Fibroblast of lung (primary cell): ENCODE data around the gene VMO1. TPM values are rescaled to one million over a fixed set of nuclear protein-coding genes. Genes with fewer than 3 reads are reported as not detected.

Experiments used
- DNase-seq, 2 donors: peaks; one replicate each; pipeline versions ENCODE4 v3.0.0 to v3.0.0-alpha.2; 2010; ENCODE audit warnings: low read depth in 2 of 2
- H2AFZ ChIP-seq: 2 replicates; pipeline ENCODE4 v1.5.1; 2012; ENCODE audit warnings: low read length, control low read depth, inconsistent platforms
- H3K27ac ChIP-seq: 2 replicates; pipeline ENCODE4 v1.5.1; 2011; ENCODE audit warnings: low read length, control low read depth; ENCODE audit not compliant: insufficient read depth
- H3K27me3 ChIP-seq: 2 replicates; pipeline ENCODE4 v1.5.1; 2011; ENCODE audit warnings: mild to moderate bottlenecking, low read length; ENCODE audit not compliant: control insufficient read depth, insufficient read depth
- H3K36me3 ChIP-seq: 2 replicates; pipeline ENCODE4 v1.5.1; 2011; ENCODE audit warnings: low read length; ENCODE audit not compliant: control insufficient read depth, insufficient read depth
- H3K4me1 ChIP-seq: 2 replicates; pipeline ENCODE4 v1.5.1; 2011; ENCODE audit warnings: low read length; ENCODE audit not compliant: control insufficient read depth, insufficient read depth; ENCODE audit errors: extremely low read depth
- H3K4me2 ChIP-seq: 2 replicates; pipeline ENCODE4 v1.5.1; 2011; ENCODE audit warnings: low read length, control low read depth; ENCODE audit not compliant: insufficient read depth; ENCODE audit errors: extremely low read depth
- H3K4me3 ChIP-seq, 4 experiments: fragments of 200-600 bp in 1 of 4; sonication (generic) in 1 of 4; replicated peaks in 1 of 4; 2 replicates each; pipeline ENCODE4 v1.5.1; 2011 to 2016; ENCODE audit warnings: low read length in 4 of 4, low read depth in 3 of 4, mild to moderate bottlenecking in 3 of 4, control low read depth in 2 of 4, inconsistent platforms in 1 of 4, mixed read lengths in 1 of 4; ENCODE audit not compliant: insufficient read depth in 1 of 4; ENCODE audit errors: control extremely low read depth in 1 of 4
- H3K79me2 ChIP-seq: 2 replicates; pipeline ENCODE4 v1.5.1; 2012; ENCODE audit warnings: mild to moderate bottlenecking, low read length, inconsistent platforms; ENCODE audit not compliant: control insufficient read depth, insufficient read depth
- H3K9ac ChIP-seq: 2 replicates; pipeline ENCODE4 v1.5.1; 2011; ENCODE audit warnings: mild to moderate bottlenecking, low read length, control low read depth; ENCODE audit not compliant: insufficient read depth
- H3K9me3 ChIP-seq: 2 replicates; pipeline ENCODE4 v1.5.1; 2012; ENCODE audit warnings: low read depth, low read length; ENCODE audit not compliant: control insufficient read depth, insufficient read depth
- H4K20me1 ChIP-seq: 2 replicates; pipeline ENCODE4 v1.5.1; 2011; ENCODE audit warnings: low read length; ENCODE audit not compliant: control insufficient read depth, insufficient read depth; ENCODE audit errors: extremely low read depth
- EZH2 ChIP-seq: IDR thresholded peaks from 2 replicates; pipeline ENCODE4 v1.5.1; 2012; ENCODE audit warnings: low read length, control low read depth, mild to moderate bottlenecking; ENCODE audit errors: missing control alignments
- polyA plus RNA-seq, 2 donors: library from polyadenylated mRNA; depleted of rRNA in 1 of 2; stranded (reverse) in 1 of 2; unstranded in 1 of 2; fragments of >200 nt; gene quantifications; 2 replicates each; pipeline ENCODE4 v1.2.1, GENCODE V29; 2011 to 2012; ENCODE audit warnings: missing spikeins in 1 of 2
- total RNA-seq: library from RNA; depleted of rRNA; stranded (reverse); fragments of >200 nt; gene quantifications from 2 replicates; pipeline ENCODE4 v1.2.1, GENCODE V29; 2014
- TF ChIP-seq, protein P1 (sequence below), 2 donors: IDR thresholded peaks in 1 of 2; conservative IDR thresholded peaks in 1 of 2; 1 replicate in 1 of 2; 2 replicates in 1 of 2; pipeline ENCODE4 v1.5.1; 2011 to 2012; ENCODE audit warnings: low read length in 2 of 2, control low read depth in 1 of 2, inconsistent platforms in 1 of 2, low read depth in 1 of 2, mild to moderate bottlenecking in 1 of 2

The VMO1 gene
- total and polyA plus RNA-seq, 2 donors (not counting 1 experiment from before 2014, with no cell fraction given), result 0.33 TPM; not detected in 1

DNA sequence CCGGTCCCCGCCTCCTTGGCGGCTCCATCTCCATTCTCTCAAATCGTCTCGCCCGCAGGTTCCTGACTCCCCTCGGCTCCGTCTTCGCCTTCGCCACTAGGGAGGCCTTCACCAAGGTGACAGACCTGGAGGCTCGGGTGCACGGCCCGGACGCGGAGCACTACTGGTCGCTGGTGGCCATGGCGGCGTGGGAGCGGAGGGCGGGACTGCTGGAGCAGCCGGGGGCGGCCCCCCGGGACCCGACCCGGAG, 3.5 kb upstream of the VMO1 start:
- Histone ChIP-seq H3K27me3 (peaks cover 3% of the 10 kb centered on the region), H3K36me3 (no peaks in the 10 kb centered on the region), H3K4me2 (peak overlapping the region; percentile 84), H3K9me3 (no peaks in the 10 kb centered on the region), H2AFZ (peak overlapping the region; percentile 75), H3K4me3 (peak overlapping the region; percentile 56 to 76 (median 65)), H3K4me1 (peaks cover 8% of the 10 kb centered on the region), H3K9ac (peak overlapping the region; percentile 90), H4K20me1 (no peaks in the 10 kb centered on the region), H3K79me2 (no peaks in the 10 kb centered on the region), H3K27ac (peak overlapping the region; percentile 78)
- TF ChIP-seq EZH2, result no peak
- TF ChIP-seq, protein P1, sequence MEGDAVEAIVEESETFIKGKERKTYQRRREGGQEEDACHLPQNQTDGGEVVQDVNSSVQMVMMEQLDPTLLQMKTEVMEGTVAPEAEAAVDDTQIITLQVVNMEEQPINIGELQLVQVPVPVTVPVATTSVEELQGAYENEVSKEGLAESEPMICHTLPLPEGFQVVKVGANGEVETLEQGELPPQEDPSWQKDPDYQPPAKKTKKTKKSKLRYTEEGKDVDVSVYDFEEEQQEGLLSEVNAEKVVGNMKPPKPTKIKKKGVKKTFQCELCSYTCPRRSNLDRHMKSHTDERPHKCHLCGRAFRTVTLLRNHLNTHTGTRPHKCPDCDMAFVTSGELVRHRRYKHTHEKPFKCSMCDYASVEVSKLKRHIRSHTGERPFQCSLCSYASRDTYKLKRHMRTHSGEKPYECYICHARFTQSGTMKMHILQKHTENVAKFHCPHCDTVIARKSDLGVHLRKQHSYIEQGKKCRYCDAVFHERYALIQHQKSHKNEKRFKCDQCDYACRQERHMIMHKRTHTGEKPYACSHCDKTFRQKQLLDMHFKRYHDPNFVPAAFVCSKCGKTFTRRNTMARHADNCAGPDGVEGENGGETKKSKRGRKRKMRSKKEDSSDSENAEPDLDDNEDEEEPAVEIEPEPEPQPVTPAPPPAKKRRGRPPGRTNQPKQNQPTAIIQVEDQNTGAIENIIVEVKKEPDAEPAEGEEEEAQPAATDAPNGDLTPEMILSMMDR (conservative IDR thresholded peaks at IDR 0.05 in 1 of 2, IDR thresholded peaks at IDR 0.05 in 1 of 2; ENCODE audit: low read depth in 1 of 2, low read length in 2 of 2), result no peak
- DNase-seq, result no peak

DNA sequence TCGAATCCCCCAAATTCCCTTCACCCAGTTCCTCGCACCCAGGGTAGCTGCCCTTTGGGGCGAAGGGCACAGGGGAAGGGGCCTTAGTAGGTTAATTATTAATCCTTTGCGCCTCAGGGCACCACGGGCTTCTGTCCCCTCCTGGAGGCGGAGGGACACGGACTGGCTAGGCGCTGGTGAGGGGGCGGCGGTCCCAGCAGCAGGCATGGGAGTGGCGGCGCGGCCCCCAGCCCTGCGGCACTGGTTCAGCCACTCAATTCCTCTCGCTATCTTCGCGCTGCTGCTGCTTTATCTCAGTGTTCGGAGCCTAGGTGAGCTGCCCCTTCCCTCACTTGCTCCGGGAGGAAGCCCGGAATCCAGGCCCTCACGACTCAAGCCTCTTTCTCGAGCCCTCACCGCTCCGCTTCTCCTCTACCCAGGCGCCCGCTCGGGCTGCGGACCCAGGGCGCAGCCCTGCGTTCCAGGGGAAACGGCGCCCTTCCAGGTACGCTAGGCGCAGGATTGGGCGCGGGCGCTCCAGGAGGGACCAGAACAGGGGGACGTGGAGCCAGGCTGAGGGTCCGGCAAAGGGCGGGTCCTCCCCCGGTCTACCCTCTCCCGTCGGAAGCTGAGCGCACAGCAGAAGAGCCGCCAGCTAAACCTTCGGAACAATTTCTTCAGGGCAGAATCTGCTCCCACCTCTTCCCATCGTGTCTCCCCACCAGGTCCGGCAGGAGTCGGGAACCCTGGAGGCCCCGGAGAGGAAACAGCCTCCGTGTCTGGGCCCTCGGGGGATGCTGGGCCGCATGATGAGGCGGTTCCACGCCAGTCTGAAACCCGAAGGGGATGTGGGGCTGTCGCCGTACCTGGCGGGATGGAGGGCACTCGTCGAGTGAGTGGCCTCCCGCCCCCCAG, 2.9 kb upstream of the VMO1 start, which contains the start of gene GLTPD2:
Gene GLTPD2, plus strand, starts transcription at position 158 of the 894 bp plus-strand sequence. Its CDS starts 48 bp downstream, at position 206.
- H4K20me1 ChIP-seq, result no peaks in the 10 kb centered on the region
- H3K27me3 ChIP-seq, result peaks cover 3% of the 10 kb centered on the region
- H2AFZ ChIP-seq, result peak within 1 kb of the TSS; percentile 75
- peak within 1 kb of the TSS; percentile 78 for H3K27ac ChIP-seq
- peak within 1 kb of the TSS; percentile 56 to 76 (median 65) for H3K4me3 ChIP-seq
- H3K4me2 ChIP-seq, result peak within 1 kb of the TSS; percentile 84
- TF ChIP-seq, protein P1 (conservative IDR thresholded peaks at IDR 0.05 in 1 of 2, IDR thresholded peaks at IDR 0.05 in 1 of 2; ENCODE audit: low read depth in 1 of 2, low read length in 2 of 2), result no peak
- no peak for TF ChIP-seq EZH2
- no peak for DNase-seq
- H3K9me3 ChIP-seq, result no peaks in the 10 kb centered on the region
- H3K79me2 ChIP-seq, result no peaks in the 10 kb centered on the region
- no peaks in the 10 kb centered on the region for H3K36me3 ChIP-seq
- peak within 1 kb of the TSS; percentile 90 for H3K9ac ChIP-seq
- H3K4me1 ChIP-seq, result peaks cover 8% of the 10 kb centered on the region

GRCh38 chr17:4788159-4788806, 2.1 kb upstream of the VMO1 start:
- no peak for TF ChIP-seq EZH2
- Histone ChIP-seq H3K79me2 (no peaks in the 10 kb centered on the region), H3K36me3 (no peaks in the 10 kb centered on the region), H3K9me3 (no peaks in the 10 kb centered on the region), H3K9ac (no peak overlapping the region), H3K4me2 (no peak overlapping the region), H2AFZ (no peak overlapping the region), H3K27ac (no peak overlapping the region), H3K4me3 (no peak overlapping the region), H3K4me1 (peaks cover 8% of the 10 kb centered on the region), H4K20me1 (no peaks in the 10 kb centered on the region), H3K27me3 (peaks cover 3% of the 10 kb centered on the region)
- peak in 1 of 2 donors; percentile 26 for DNase-seq
